Colonic mucosa (tissue), 4 donors: ENCODE data around the gene SACS. TPM values are rescaled to one million over a fixed set of nuclear protein-coding genes. Genes with fewer than 3 reads are reported as not detected.

Experiments
- DNase-seq: peaks from one replicate; pipeline ENCODE4 v3.0.0-alpha.2; 2020
- H3K27ac ChIP-seq: fragments of 200-600 bp; one replicate; pipeline ENCODE4 v1.8.0; 2021
- H3K27me3 ChIP-seq: fragments of 200-600 bp; one replicate; pipeline ENCODE4 v1.8.0; 2021
- H3K36me3 ChIP-seq: fragments of 200-600 bp; one replicate; pipeline ENCODE4 v1.8.0; 2021
- H3K4me1 ChIP-seq: fragments of 200-600 bp; one replicate; pipeline ENCODE4 v1.8.0; 2021; ENCODE audit warnings: mild to moderate bottlenecking
- H3K4me3 ChIP-seq: fragments of 200-600 bp; one replicate; pipeline ENCODE4 v1.8.0; 2021
- H3K9ac ChIP-seq, 2 donors: one replicate each; pipeline ENCODE4 v1.7.0; 2013; ENCODE audit warnings: control low read depth in 2 of 2, low read depth in 2 of 2, low read length in 2 of 2
- H3K9me3 ChIP-seq: fragments of 200-600 bp; one replicate; pipeline ENCODE4 v1.8.0; 2021
- CTCF ChIP-seq: fragments of 200-600 bp; IDR thresholded peaks from one replicate; pipeline ENCODE4 v1.8.0; 2022; ENCODE audit warnings: antibody characterized with exemption, mild to moderate bottlenecking
- intact Hi-C: fragments of 100-400 bp; cut with DNase I; formaldehyde crosslinking; loops from one replicate; pipeline ENCODE4 v1.14.1; 2022
- total RNA-seq, 2 donors: library from RNA; stranded (reverse); fragmentation: NEBNext Ultra II Directional in 1 of 2; extraction: Animal tissue kit (Norgen Biotek cat#: 25700) in 1 of 2; gene quantifications; one replicate each; pipeline ENCODE4 v1.2.1, GENCODE V29; 2021
- donor health status: healthy.
- donor health status: DM: no; HTN: no; CAD: no.
- donor health status: DM: no; HTN: no; CAD: no.

SACS gene
- total RNA-seq, 2 donors from 2014 or later = 4.9 to 5.4 TPM

- intact Hi-C loops = no loop called here
- Histone ChIP-seq H3K36me3 (no peaks in the 10 kb centered on the region), H3K27me3 (no peaks in the 10 kb centered on the region), H3K9ac (no peak overlapping the region), H3K9me3 (no peaks in the 10 kb centered on the region), H3K4me3 (no peak overlapping the region), H3K27ac (no peak overlapping the region), H3K4me1 (no peaks in the 10 kb centered on the region)
- no peak for TF ChIP-seq CTCF
- DNase-seq = no peak
Observed at GRCh38 chr13:23460309-23460708, 26.8 kb upstream of the SACS start.

- Histone ChIP-seq H3K36me3 (no peaks in the 10 kb centered on the region), H3K9ac (no peak overlapping the region), H3K27ac (no peak overlapping the region), H3K4me1 (no peaks in the 10 kb centered on the region), H3K4me3 (no peak overlapping the region), H3K9me3 (no peaks in the 10 kb centered on the region), H3K27me3 (no peaks in the 10 kb centered on the region)
- intact Hi-C loops = no loop called here
- DNase-seq = no peak
- TF ChIP-seq CTCF = no peak
Observed at GRCh38 chr13:23458989-23459388, 25.5 kb upstream of the SACS start.

GRCh38 chr13:23456437-23457210, 23.1 kb upstream of the SACS start:
- Histone ChIP-seq H3K4me1 (no peaks in the 10 kb centered on the region), H3K9ac (no peak overlapping the region), H3K4me3 (no peak overlapping the region), H3K27me3 (no peaks in the 10 kb centered on the region), H3K27ac (no peak overlapping the region), H3K36me3 (no peaks in the 10 kb centered on the region), H3K9me3 (no peaks in the 10 kb centered on the region)
- no peak for DNase-seq
- TF ChIP-seq CTCF = no peak
- intact Hi-C loops = no loop called here

GRCh38 chr13:23455401-23456185, 22.1 kb upstream of the SACS start:
- H3K27ac ChIP-seq = no peak overlapping the region
- H3K36me3 ChIP-seq = no peaks in the 10 kb centered on the region
- intact Hi-C loops = no loop called here
- no peak for TF ChIP-seq CTCF
- no peaks in the 10 kb centered on the region for H3K4me1 ChIP-seq
- H3K4me3 ChIP-seq = no peak overlapping the region
- no peaks in the 10 kb centered on the region for H3K27me3 ChIP-seq
- DNase-seq = no peak
- H3K9me3 ChIP-seq = no peaks in the 10 kb centered on the region
- no peak overlapping the region for H3K9ac ChIP-seq

- no peak overlapping the region for H3K27ac ChIP-seq
- H3K9me3 ChIP-seq = no peaks in the 10 kb centered on the region
- no peak for TF ChIP-seq CTCF
- H3K9ac ChIP-seq = no peak overlapping the region
- H3K4me3 ChIP-seq = no peak overlapping the region
- DNase-seq = no peak
- no peaks in the 10 kb centered on the region for H3K36me3 ChIP-seq
- no peaks in the 10 kb centered on the region for H3K27me3 ChIP-seq
- no peaks in the 10 kb centered on the region for H3K4me1 ChIP-seq
- intact Hi-C loops = no loop called here
Observed at GRCh38 chr13:23453132-23453531, 19.6 kb upstream of the SACS start.
